IPS DF 6.9 (cell line): ENCODE measurements around the gene HNRNPAB.
A peak's percentile ranks its signal among the peaks of the same experiment; 100 is the strongest.

Experiments
- DNase-seq: peaks from one replicate; pipeline ENCODE4 v3.0.0-alpha.2; 2013; ENCODE audit warnings: low read depth, low spot score
- H3K27ac ChIP-seq: one replicate; pipeline ENCODE4 v1.5.1; 2013; ENCODE audit warnings: low read length, control low read depth
- H3K27me3 ChIP-seq: 2 replicates; pipeline ENCODE4 v1.6.1; 2013; ENCODE audit warnings: mild to moderate bottlenecking, low read length; ENCODE audit not compliant: control insufficient read depth, insufficient read depth
- H3K36me3 ChIP-seq: 2 replicates; pipeline ENCODE4 v1.6.1; 2013; ENCODE audit warnings: low read length; ENCODE audit not compliant: control insufficient read depth, insufficient read depth
- H3K4me1 ChIP-seq: 2 replicates; pipeline ENCODE4 v1.6.1; 2013; ENCODE audit warnings: low read length; ENCODE audit not compliant: control insufficient read depth, insufficient read depth
- H3K4me3 ChIP-seq: 2 replicates; pipeline ENCODE4 v1.5.1; 2013; ENCODE audit warnings: mild to moderate bottlenecking, low read length
- H3K9me3 ChIP-seq: 2 replicates; pipeline ENCODE4 v1.6.1; 2013; ENCODE audit warnings: low read length, inconsistent platforms; ENCODE audit not compliant: control insufficient read depth, insufficient read depth
- WGBS: extraction: QIAGEN DNeasy Blood & Tissue Kit; methylation state at CpG from one replicate; pipeline ENCODE4 v1.1.7; 2013; ENCODE audit warnings: mixed read lengths, missing lambda C conversion rate; ENCODE audit not compliant: insufficient read length, insufficient coverage; 5-methylcytosine and 5-hydroxymethylcytosine counted together

Gene HNRNPAB

GRCh38 chr5:178230879-178231538, 26.7 kb downstream of the HNRNPAB start:
- no peak overlapping the region for H3K4me3 ChIP-seq
- no peak overlapping the region for H3K27ac ChIP-seq
- H3K27me3 ChIP-seq: no peaks in the 10 kb centered on the region
- no peak for DNase-seq
- WGBS: no CpG with 5 or more reads among the region's 9 CpGs
- H3K9me3 ChIP-seq: no peaks in the 10 kb centered on the region
- peaks cover 3% of the 10 kb centered on the region; the same call in 1 of the 2 replicates for H3K4me1 ChIP-seq
- H3K36me3 ChIP-seq: peaks cover 7% of the 10 kb centered on the region

GRCh38 chr5:178231539-178232123, 27.3 kb downstream of the HNRNPAB start:
- H3K4me1 ChIP-seq: peaks cover 3% of the 10 kb centered on the region; the same call in 1 of the 2 replicates
- DNase-seq: no peak
- no CpG with 5 or more reads among the region's 21 CpGs for WGBS

DNA sequence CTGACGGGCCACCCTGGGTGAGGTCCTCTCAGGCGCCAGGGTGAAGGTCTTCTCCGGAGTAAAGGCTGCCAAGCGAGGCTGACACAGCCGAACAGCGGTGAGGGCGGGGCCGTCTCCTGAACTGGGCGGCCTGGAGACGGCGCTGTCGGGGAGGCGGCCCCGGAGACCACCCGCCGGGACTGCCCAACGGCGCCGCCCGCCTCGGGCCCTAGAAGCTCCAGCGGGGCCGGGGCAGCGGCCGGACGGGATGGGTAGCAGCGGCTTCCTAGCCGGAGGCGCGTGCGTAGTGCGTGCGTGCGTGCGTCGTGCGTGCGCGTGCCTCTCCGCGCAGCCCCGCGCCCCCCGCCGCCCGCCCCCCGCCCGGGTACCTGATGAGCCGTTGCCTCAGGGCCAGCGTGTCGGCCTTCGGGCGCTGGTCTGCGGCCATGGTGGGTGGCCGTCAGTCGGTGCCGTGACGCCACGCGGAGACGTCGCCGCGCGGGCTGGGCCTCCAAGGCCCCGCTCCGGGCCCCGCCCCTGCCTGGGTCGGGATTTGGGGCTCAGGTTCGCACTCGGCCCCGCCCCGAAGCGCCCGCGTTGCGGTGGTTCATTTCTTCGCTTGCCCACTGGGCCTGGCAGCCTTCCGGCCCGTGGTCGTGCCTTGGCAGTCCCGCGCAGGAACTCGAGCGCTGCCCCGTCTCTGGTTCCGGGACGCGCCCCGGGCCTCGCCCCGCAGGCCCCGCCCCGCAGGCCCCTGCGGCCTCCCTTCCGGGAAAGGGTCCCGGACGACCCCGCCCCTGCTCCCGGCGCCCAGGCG, 28.0 kb downstream of the HNRNPAB start, which contains the start of gene PHYKPL:
TSS of gene PHYKPL (minus strand) at position 679 of the 796 bp plus-strand sequence. CDS start at position 427, 252 bp downstream.
- Histone ChIP-seq H3K4me3 (peak within 1 kb of the TSS; percentile 62), H3K27ac (no peak within 1 kb of the TSS), H3K4me1 (peaks cover 3% of the 10 kb centered on the region; the same call in 1 of the 2 replicates), H3K36me3 (peaks cover 7% of the 10 kb centered on the region), H3K9me3 (no peaks in the 10 kb centered on the region), H3K27me3 (no peaks in the 10 kb centered on the region)
- no peak for DNase-seq
- WGBS: no CpG with 5 or more reads among the region's 102 CpGs

More at GRCh38 chr5:178231539-178232123, 27.3 kb downstream of the HNRNPAB start:
- Histone ChIP-seq H3K9me3 (no peaks in the 10 kb centered on the region), H3K4me3 (peak overlapping the region; percentile 62; the same call in 1 of the 2 replicates), H3K27me3 (no peaks in the 10 kb centered on the region), H3K36me3 (peaks cover 7% of the 10 kb centered on the region), H3K27ac (no peak overlapping the region)

- Histone ChIP-seq H3K9me3 (no peaks in the 10 kb centered on the region), H3K27me3 (no peaks in the 10 kb centered on the region), H3K4me1 (peaks cover 3% of the 10 kb centered on the region; the same call in 1 of the 2 replicates), H3K4me3 (peak overlapping the region; percentile 62; the same call in 1 of the 2 replicates), H3K36me3 (peaks cover 3% of the 10 kb centered on the region), H3K27ac (no peak overlapping the region)
- WGBS: no CpG with 5 or more reads among the region's 11 CpGs
- DNase-seq: no peak
Observed at GRCh38 chr5:178232920-178233429, 28.6 kb downstream of the HNRNPAB start.

- DNase-seq: no peak
- H3K9me3 ChIP-seq: no peaks in the 10 kb centered on the region
- WGBS: no CpG with 5 or more reads among the region's 7 CpGs
- peaks cover 3% of the 10 kb centered on the region for H3K36me3 ChIP-seq
- no peak overlapping the region for H3K4me3 ChIP-seq
- no peaks in the 10 kb centered on the region for H3K27me3 ChIP-seq
- H3K27ac ChIP-seq: no peak overlapping the region
- peaks cover 5% of the 10 kb centered on the region; the same call in 1 of the 2 replicates for H3K4me1 ChIP-seq
Observed at GRCh38 chr5:178234121-178234749, 29.9 kb downstream of the HNRNPAB start.

GRCh38 chr5:178234750-178235587, 30.6 kb downstream of the HNRNPAB start:
- no peak overlapping the region for H3K27ac ChIP-seq
- no peak overlapping the region for H3K4me3 ChIP-seq
- H3K27me3 ChIP-seq: no peaks in the 10 kb centered on the region
- WGBS: no CpG with 5 or more reads among the region's 12 CpGs
- no peaks in the 10 kb centered on the region for H3K9me3 ChIP-seq
- peak; percentile 87 for DNase-seq
- peaks cover under 1% of the 10 kb centered on the region; the same call in 1 of the 2 replicates for H3K36me3 ChIP-seq
- peaks cover 5% of the 10 kb centered on the region; the same call in 1 of the 2 replicates for H3K4me1 ChIP-seq

DNA sequence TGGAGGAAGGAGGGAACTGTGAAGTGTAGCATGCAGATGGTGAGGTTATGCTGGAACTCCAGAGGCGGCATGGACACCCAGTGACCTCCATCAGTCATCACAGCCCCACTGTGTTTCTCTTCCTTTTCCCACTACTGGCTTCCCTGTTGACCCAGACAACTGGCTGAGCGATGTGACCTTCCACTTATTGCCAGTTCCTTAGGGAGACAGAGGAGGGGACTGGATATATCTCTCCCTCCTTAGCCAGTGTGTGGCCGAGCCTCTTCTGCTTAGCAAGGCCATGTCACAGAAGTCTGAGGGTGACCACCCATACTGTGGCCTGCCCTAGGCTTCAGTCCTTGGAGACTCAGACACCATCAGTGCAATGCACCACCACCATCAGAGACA, 31.2 kb downstream of the HNRNPAB start:
- no peak for DNase-seq
- Histone ChIP-seq H3K27me3 (no peaks in the 10 kb centered on the region), H3K4me1 (peaks cover 5% of the 10 kb centered on the region; the same call in 1 of the 2 replicates)

GRCh38 chr5:178236126-178236525, 31.8 kb downstream of the HNRNPAB start:
- H3K27me3 ChIP-seq: no peaks in the 10 kb centered on the region
- no peak overlapping the region for H3K27ac ChIP-seq
- H3K4me1 ChIP-seq: peaks cover 5% of the 10 kb centered on the region; the same call in 1 of the 2 replicates
- H3K9me3 ChIP-seq: no peaks in the 10 kb centered on the region
- WGBS: no CpG with 5 or more reads among the region's 9 CpGs
- no peaks in the 10 kb centered on the region for H3K36me3 ChIP-seq
- no peak for DNase-seq
- no peak overlapping the region for H3K4me3 ChIP-seq

More for the DNA sequence above, 31.2 kb downstream of the HNRNPAB start:
- no CpG with 5 or more reads among the region's 3 CpGs for WGBS
- Histone ChIP-seq H3K4me3 (no peak overlapping the region), H3K36me3 (no peaks in the 10 kb centered on the region), H3K9me3 (no peaks in the 10 kb centered on the region), H3K27ac (no peak overlapping the region)

- Histone ChIP-seq H3K4me3 (no peak overlapping the region), H3K27me3 (no peaks in the 10 kb centered on the region), H3K27ac (no peak overlapping the region), H3K4me1 (peaks cover 4% of the 10 kb centered on the region; the same call in 1 of the 2 replicates), H3K36me3 (no peaks in the 10 kb centered on the region), H3K9me3 (no peaks in the 10 kb centered on the region)
- WGBS: no CpG with 5 or more reads among the region's 4 CpGs
- DNase-seq: no peak
Observed at GRCh38 chr5:178236679-178237078, 32.3 kb downstream of the HNRNPAB start.
